ENCODE measurements around the gene GCGR.

GCGR gene

GRCh38 chr17:81859906-81860755 is 56.2 kb downstream of the GCGR start, which contains the start of gene P4HB:
Gene P4HB, minus strand, starts transcription at chr17:81860535. Its CDS starts 64 bp downstream, at chr17:81860471.
- peak; percentile 61 for TF ChIP-seq POLR2A (IDR thresholded peaks at IDR 0.05; ENCODE audit: low read length)
- no peak for TF ChIP-seq GATA1 (IDR thresholded peaks at IDR 0.05; ENCODE audit: low read depth, low read length)
- peak in 1 of 2 experiments; percentile 71 for DNase-seq

GRCh38 chr17:81860756-81861568 is 57.0 kb downstream of the GCGR start:
- TF ChIP-seq POLR2A (IDR thresholded peaks at IDR 0.05; ENCODE audit: low read length) = peak; percentile 84
- TF ChIP-seq GATA1 (IDR thresholded peaks at IDR 0.05; ENCODE audit: low read depth, low read length) = no peak
- peak; percentile 100 for DNase-seq

- no peak for DNase-seq
- TF ChIP-seq GATA1 (IDR thresholded peaks at IDR 0.05; ENCODE audit: low read depth, low read length) = no peak
- TF ChIP-seq POLR2A (IDR thresholded peaks at IDR 0.05; ENCODE audit: low read length) = no peak
Measured at GRCh38 chr17:81863123-81863675, 59.2 kb downstream of the GCGR start.
